ENCODE results near the gene GPC2. TPM values are rescaled to one million over a fixed set of nuclear protein-coding genes. Genes with fewer than 3 reads are reported as not detected.

Gene GPC2
- total and polyA plus RNA-seq, 7 donors: 0.16 to 0.77 (median 0.34) TPM

GRCh38 chr7:100176096-100177044 lies 811 bp downstream of the GPC2 start:
- 48 to 52% (median 48%) methylated on average over 14 of the region's 14 CpGs for WGBS, 3 donors
- TF ChIP-seq CTCF (IDR thresholded peaks at IDR 0.05): no peak
- H3K4me1 ChIP-seq: peaks cover 6% of the 10 kb centered on the region
- H3K36me3 ChIP-seq (ENCODE audit: insufficient read depth in 1 of 2, low read depth in 1 of 2): no peaks in the 10 kb centered on the region
- DNase-seq (no peak), ATAC-seq (no peak)
- no peaks in the 10 kb centered on the region for H3K9me3 ChIP-seq
- intact Hi-C loops (cut with DNase I): no loop called here
- H3K4me3 ChIP-seq: peak overlapping the region; percentile 64
- H3K27ac ChIP-seq: no peak overlapping the region
- H3K27me3 ChIP-seq (ENCODE audit: insufficient read depth in 3 of 3, low read length in 2 of 3): peaks cover 0 to 31% (median 7%) of the 10 kb centered on the region in 3 donors

- Histone ChIP-seq H3K4me1 (peaks cover 6% of the 10 kb centered on the region), H3K9me3 (no peaks in the 10 kb centered on the region), H3K4me3 (no peak overlapping the region), H3K27ac (no peak overlapping the region), H3K27me3 (ENCODE audit: insufficient read depth in 3 of 3, low read length in 2 of 3) (peaks cover 0 to 36% (median 9%) of the 10 kb centered on the region in 3 donors), H3K36me3 (ENCODE audit: insufficient read depth in 1 of 2, low read depth in 1 of 2) (no peaks in the 10 kb centered on the region)
- DNase-seq (no peak), ATAC-seq (no peak)
- intact Hi-C loops (cut with DNase I): no loop called here
- TF ChIP-seq CTCF (IDR thresholded peaks at IDR 0.05): no peak
- 86 to 93% (median 92%) methylated on average over 14 of the region's 14 CpGs for WGBS, 3 donors
These were observed 1.8 kb downstream of the GPC2 start for GRCh38 chr7:100175296-100175935.

- intact Hi-C loops (cut with DNase I): no loop called here
- WGBS, 3 donors: 84 to 90% (median 89%) methylated on average over 5 of the region's 5 CpGs
These were observed 2.6 kb downstream of the GPC2 start for GRCh38 chr7:100174582-100174981.

GRCh38 chr7:100173806-100174495 lies 3.2 kb downstream of the GPC2 start:
- Histone ChIP-seq H3K9me3 (no peaks in the 10 kb centered on the region), H3K27ac (no peak overlapping the region), H3K36me3 (ENCODE audit: insufficient read depth in 1 of 2, low read depth in 1 of 2) (no peaks in the 10 kb centered on the region), H3K4me1 (peaks cover 6% of the 10 kb centered on the region), H3K4me3 (no peak overlapping the region), H3K27me3 (ENCODE audit: insufficient read depth in 3 of 3, low read length in 2 of 3) (peaks cover 0 to 39% (median 8%) of the 10 kb centered on the region in 3 donors)
- no peak for ATAC-seq
- no peak for DNase-seq
- 87 to 91% (median 88%) methylated on average over 11 of the region's 11 CpGs for WGBS, 3 donors
- no peak for TF ChIP-seq CTCF (IDR thresholded peaks at IDR 0.05)
- intact Hi-C loops (cut with DNase I): no loop called here

More at GRCh38 chr7:100174582-100174981, 2.6 kb downstream of the GPC2 start:
- Histone ChIP-seq H3K9me3 (no peaks in the 10 kb centered on the region), H3K4me1 (peaks cover 6% of the 10 kb centered on the region), H3K27me3 (ENCODE audit: insufficient read depth in 3 of 3, low read length in 2 of 3) (peaks cover 0 to 39% (median 8%) of the 10 kb centered on the region in 3 donors), H3K36me3 (ENCODE audit: insufficient read depth in 1 of 2, low read depth in 1 of 2) (no peaks in the 10 kb centered on the region), H3K27ac (no peak overlapping the region), H3K4me3 (no peak overlapping the region)
- ATAC-seq: no peak
- no peak for DNase-seq
- TF ChIP-seq CTCF (IDR thresholded peaks at IDR 0.05): no peak
